ENCODE data around the gene LCN9. TPM values are rescaled to one million over a fixed set of nuclear protein-coding genes. Genes with fewer than 3 reads are reported as not detected.

Gene LCN9
- total and polyA plus RNA-seq, 5 donors from 2014 or later, result not detected

DNA sequence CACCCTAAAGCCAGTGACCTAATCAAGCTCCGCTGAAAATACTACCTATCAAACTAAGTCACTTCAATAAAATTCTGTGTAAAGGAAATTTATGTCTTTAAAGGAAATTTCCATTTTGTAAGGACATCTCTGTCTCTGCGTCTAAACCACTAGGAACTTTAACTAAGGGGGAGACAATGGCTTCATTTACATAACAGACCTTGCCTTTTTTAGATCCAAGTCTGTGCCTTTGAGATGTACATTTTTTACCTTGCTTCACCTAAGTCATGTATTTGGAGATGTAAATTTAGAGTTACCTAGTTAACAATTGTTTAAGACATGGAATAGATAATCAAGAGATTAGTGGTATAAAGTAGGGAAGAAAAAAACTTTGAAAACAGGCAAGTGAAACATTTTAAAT lies 13.6 kb upstream of the LCN9 start:
- no peaks in the 10 kb centered on the region for H3K4me1 Mint-ChIP-seq
- H3K27ac Mint-ChIP-seq, result no peak overlapping the region
- Histone ChIP-seq H3K4me1 (ENCODE audit: control insufficient read depth, insufficient read depth, low read length, poor library complexity, severe bottlenecking) (no peaks in the 10 kb centered on the region), H3K4me3 (ENCODE audit: low read depth, low read length) (no peak overlapping the region), H3K27ac (ENCODE audit: insufficient read depth, low read length, poor library complexity, severe bottlenecking) (no peak overlapping the region), H3K9me3 (ENCODE audit: control insufficient read depth in 2 of 2, low read length in 2 of 2) (peaks cover 29 to 38% of the 10 kb centered on the region in 2 experiments), H3K36me3 (ENCODE audit: control insufficient read depth, insufficient read depth, low read length) (no peaks in the 10 kb centered on the region), H3K27me3 (ENCODE audit: control insufficient read depth, insufficient read depth, low read length) (no peaks in the 10 kb centered on the region)
- no peak for ATAC-seq (ENCODE audit: low read depth in 2 of 2)
- no peak for DNase-seq
- peaks cover 0 to 47% (median 19%) of the 10 kb centered on the region in 7 donors for H3K9me3 Mint-ChIP-seq
- peaks cover 3% of the 10 kb centered on the region for H3K36me3 Mint-ChIP-seq
- no peak overlapping the region for H3K4me3 Mint-ChIP-seq
- no peaks in the 10 kb centered on the region for H3K27me3 Mint-ChIP-seq

DNA sequence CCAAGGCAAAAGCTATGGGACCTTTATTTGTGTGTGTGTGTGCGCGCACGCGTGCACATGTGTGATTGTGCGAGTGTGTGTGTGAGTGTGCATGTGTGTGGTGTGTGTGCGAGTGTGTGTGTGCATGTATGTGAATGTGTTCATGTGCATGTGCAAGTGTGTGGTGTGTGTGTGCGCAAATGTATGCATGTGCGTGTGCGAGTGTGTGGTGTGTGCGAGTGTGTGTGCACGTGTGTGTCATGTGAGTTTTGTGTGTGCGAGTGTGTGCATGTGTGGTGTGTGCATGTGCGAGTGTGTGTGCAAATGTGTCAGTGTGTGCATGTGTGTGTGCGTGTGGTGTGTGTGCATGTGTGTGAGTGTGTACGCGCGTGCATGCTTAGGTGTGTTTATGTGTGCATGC lies 12.7 kb upstream of the LCN9 start:
- peaks cover 0 to 38% (median 13%) of the 10 kb centered on the region in 7 donors for H3K9me3 Mint-ChIP-seq

DNA sequence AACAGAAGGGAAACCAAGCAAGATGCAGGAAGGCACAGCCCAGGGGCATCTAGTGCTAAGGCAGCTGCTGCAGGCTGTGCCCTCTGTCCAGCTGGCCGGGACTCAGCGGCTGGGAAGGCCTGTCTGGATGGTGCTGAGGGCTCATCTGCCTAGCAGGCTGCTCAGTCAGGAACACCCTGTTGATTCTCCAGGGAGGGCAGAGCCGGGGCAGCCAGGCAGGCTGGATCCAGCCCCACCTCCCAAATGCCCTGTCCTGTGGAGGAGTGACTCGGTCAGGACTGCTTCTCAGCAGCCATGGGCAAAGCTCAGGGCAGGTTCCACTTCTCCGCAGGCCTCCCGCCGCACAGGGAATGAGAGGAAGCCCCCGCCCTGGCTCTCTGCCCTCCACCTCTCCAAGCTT lies 7.8 kb upstream of the LCN9 start:
- Histone ChIP-seq H3K9me3 (ENCODE audit: control insufficient read depth in 2 of 2, low read length in 2 of 2) (peaks cover 0 to 1% of the 10 kb centered on the region in 2 experiments), H3K36me3 (ENCODE audit: control insufficient read depth, insufficient read depth, low read length) (no peaks in the 10 kb centered on the region), H3K27me3 (ENCODE audit: control insufficient read depth, insufficient read depth, low read length) (no peaks in the 10 kb centered on the region), H3K4me3 (ENCODE audit: low read depth, low read length) (no peak overlapping the region), H3K4me1 (ENCODE audit: control insufficient read depth, insufficient read depth, low read length, poor library complexity, severe bottlenecking) (no peaks in the 10 kb centered on the region), H3K27ac (ENCODE audit: insufficient read depth, low read length, poor library complexity, severe bottlenecking) (no peak overlapping the region)
- Mint-ChIP-seq H3K27me3 (no peaks in the 10 kb centered on the region), H3K27ac (no peak overlapping the region), H3K36me3 (no peaks in the 10 kb centered on the region), H3K9me3 (peaks cover 0 to 4% (median 2%) of the 10 kb centered on the region in 7 donors), H3K4me1 (no peaks in the 10 kb centered on the region), H3K4me3 (no peak overlapping the region)
- ATAC-seq (ENCODE audit: low read depth in 2 of 2) (no peak), DNase-seq (no peak)

More for the DNA sequence above, 12.7 kb upstream of the LCN9 start:
- H3K27me3 Mint-ChIP-seq, result no peaks in the 10 kb centered on the region
- no peak for ATAC-seq (ENCODE audit: low read depth in 2 of 2)
- Histone ChIP-seq H3K4me3 (ENCODE audit: low read depth, low read length) (no peak overlapping the region), H3K27ac (ENCODE audit: insufficient read depth, low read length, poor library complexity, severe bottlenecking) (no peak overlapping the region), H3K27me3 (ENCODE audit: control insufficient read depth, insufficient read depth, low read length) (no peaks in the 10 kb centered on the region), H3K36me3 (ENCODE audit: control insufficient read depth, insufficient read depth, low read length) (no peaks in the 10 kb centered on the region), H3K4me1 (ENCODE audit: control insufficient read depth, insufficient read depth, low read length, poor library complexity, severe bottlenecking) (no peaks in the 10 kb centered on the region), H3K9me3 (ENCODE audit: control insufficient read depth in 2 of 2, low read length in 2 of 2) (peaks cover 23 to 29% of the 10 kb centered on the region in 2 experiments)
- no peak for DNase-seq
- no peak overlapping the region for H3K4me3 Mint-ChIP-seq
- no peaks in the 10 kb centered on the region for H3K36me3 Mint-ChIP-seq
- H3K4me1 Mint-ChIP-seq, result no peaks in the 10 kb centered on the region
- H3K27ac Mint-ChIP-seq, result no peak overlapping the region

DNA sequence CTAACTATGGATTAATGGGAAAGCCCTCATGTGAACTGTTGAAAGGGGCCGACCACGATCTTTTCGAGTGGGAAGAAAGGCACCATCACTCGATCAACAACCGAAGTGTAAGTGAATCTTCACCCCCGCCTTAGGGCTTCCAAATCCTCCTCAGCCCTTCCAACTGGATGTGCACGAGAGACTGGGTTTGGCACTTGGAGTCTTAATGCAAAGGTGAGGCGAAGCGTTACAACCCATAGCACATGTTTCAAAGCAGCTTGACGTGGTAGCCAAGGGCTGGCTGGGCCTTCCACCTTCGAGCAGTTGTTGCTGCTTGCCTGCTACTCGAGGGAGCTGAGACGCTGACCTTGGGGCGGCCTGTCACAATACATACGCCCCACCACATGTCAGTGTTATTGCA lies 5.7 kb upstream of the LCN9 start:
- no peaks in the 10 kb centered on the region for H3K9me3 ChIP-seq (ENCODE audit: control insufficient read depth in 2 of 2, low read length in 2 of 2)
- H3K27ac ChIP-seq (ENCODE audit: insufficient read depth, low read length, poor library complexity, severe bottlenecking), result no peak overlapping the region
- H3K27ac Mint-ChIP-seq, result no peak overlapping the region
- H3K4me1 Mint-ChIP-seq, result no peaks in the 10 kb centered on the region
- H3K27me3 ChIP-seq (ENCODE audit: control insufficient read depth, insufficient read depth, low read length), result no peaks in the 10 kb centered on the region
- peaks cover 0 to 4% (median 0%) of the 10 kb centered on the region in 7 donors for H3K9me3 Mint-ChIP-seq
- no peak for DNase-seq
- ATAC-seq (ENCODE audit: low read depth in 2 of 2), result no peak
- no peak overlapping the region for H3K4me3 Mint-ChIP-seq
- no peaks in the 10 kb centered on the region for H3K36me3 ChIP-seq (ENCODE audit: control insufficient read depth, insufficient read depth, low read length)
- no peaks in the 10 kb centered on the region for H3K4me1 ChIP-seq (ENCODE audit: control insufficient read depth, insufficient read depth, low read length, poor library complexity, severe bottlenecking)
- H3K27me3 Mint-ChIP-seq, result no peaks in the 10 kb centered on the region
- H3K4me3 ChIP-seq (ENCODE audit: low read depth, low read length), result no peak overlapping the region
- no peaks in the 10 kb centered on the region for H3K36me3 Mint-ChIP-seq

DNA sequence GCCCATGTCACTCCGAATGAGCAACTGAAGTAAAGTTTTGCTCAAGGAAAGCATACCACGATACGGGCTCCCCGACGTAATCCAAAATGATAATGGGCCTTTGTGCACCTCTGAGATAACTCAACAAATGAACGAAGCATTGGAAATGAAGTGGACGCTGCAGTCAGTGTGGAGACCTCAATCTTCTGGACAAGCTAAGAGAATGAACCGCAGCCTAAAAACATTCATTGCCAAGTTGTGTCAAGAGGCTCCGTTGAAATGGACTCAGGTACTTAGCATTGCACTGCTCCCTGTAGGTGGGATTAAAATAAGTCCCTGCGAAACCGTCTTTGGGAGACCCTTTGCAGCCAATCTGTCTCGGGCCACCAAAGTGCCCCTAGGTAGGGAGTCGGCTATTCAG lies 3.9 kb upstream of the LCN9 start:
- no peak for DNase-seq
- Mint-ChIP-seq H3K36me3 (no peaks in the 10 kb centered on the region), H3K4me3 (no peak overlapping the region), H3K9me3 (peaks cover 0 to 4% (median 0%) of the 10 kb centered on the region in 7 donors), H3K27ac (no peak overlapping the region), H3K27me3 (no peaks in the 10 kb centered on the region), H3K4me1 (no peaks in the 10 kb centered on the region)
- Histone ChIP-seq H3K4me3 (ENCODE audit: low read depth, low read length) (no peak overlapping the region), H3K4me1 (ENCODE audit: control insufficient read depth, insufficient read depth, low read length, poor library complexity, severe bottlenecking) (no peaks in the 10 kb centered on the region), H3K9me3 (ENCODE audit: control insufficient read depth in 2 of 2, low read length in 2 of 2) (no peaks in the 10 kb centered on the region), H3K36me3 (ENCODE audit: control insufficient read depth, insufficient read depth, low read length) (no peaks in the 10 kb centered on the region), H3K27ac (ENCODE audit: insufficient read depth, low read length, poor library complexity, severe bottlenecking) (no peak overlapping the region), H3K27me3 (ENCODE audit: control insufficient read depth, insufficient read depth, low read length) (no peaks in the 10 kb centered on the region)
- no peak for ATAC-seq (ENCODE audit: low read depth in 2 of 2)

DNA sequence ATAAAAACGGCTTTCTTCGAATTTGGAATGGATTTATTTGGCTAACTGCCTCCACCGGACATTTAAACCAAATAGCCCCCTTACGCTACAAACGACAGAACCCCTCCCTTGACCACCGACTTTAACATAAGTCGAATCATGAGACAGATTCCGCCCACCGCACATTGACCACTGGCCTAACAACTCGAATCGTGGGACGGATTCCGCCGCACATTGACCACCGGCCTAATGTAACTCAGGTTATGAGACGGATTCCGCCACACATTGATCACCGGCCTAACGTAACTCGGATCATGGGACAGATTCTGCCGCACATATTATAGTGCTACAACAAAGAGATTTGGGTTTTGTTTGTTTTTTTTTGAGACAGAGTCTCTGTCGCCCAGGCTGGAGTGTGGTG lies 2.7 kb upstream of the LCN9 start:
- Histone ChIP-seq H3K27ac (ENCODE audit: insufficient read depth, low read length, poor library complexity, severe bottlenecking) (no peak overlapping the region), H3K9me3 (ENCODE audit: control insufficient read depth in 2 of 2, low read length in 2 of 2) (no peaks in the 10 kb centered on the region), H3K4me3 (ENCODE audit: low read depth, low read length) (no peak overlapping the region), H3K4me1 (ENCODE audit: control insufficient read depth, insufficient read depth, low read length, poor library complexity, severe bottlenecking) (no peaks in the 10 kb centered on the region), H3K36me3 (ENCODE audit: control insufficient read depth, insufficient read depth, low read length) (no peaks in the 10 kb centered on the region), H3K27me3 (ENCODE audit: control insufficient read depth, insufficient read depth, low read length) (no peaks in the 10 kb centered on the region)
- no peak for DNase-seq
- H3K27me3 Mint-ChIP-seq, result no peaks in the 10 kb centered on the region
- H3K36me3 Mint-ChIP-seq, result no peaks in the 10 kb centered on the region
- no peak overlapping the region for H3K4me3 Mint-ChIP-seq
- no peak overlapping the region for H3K27ac Mint-ChIP-seq
- ATAC-seq (ENCODE audit: low read depth in 2 of 2), result no peak
- H3K4me1 Mint-ChIP-seq, result no peaks in the 10 kb centered on the region
- H3K9me3 Mint-ChIP-seq, result peaks cover 0 to 4% (median 0%) of the 10 kb centered on the region in 7 donors

DNA sequence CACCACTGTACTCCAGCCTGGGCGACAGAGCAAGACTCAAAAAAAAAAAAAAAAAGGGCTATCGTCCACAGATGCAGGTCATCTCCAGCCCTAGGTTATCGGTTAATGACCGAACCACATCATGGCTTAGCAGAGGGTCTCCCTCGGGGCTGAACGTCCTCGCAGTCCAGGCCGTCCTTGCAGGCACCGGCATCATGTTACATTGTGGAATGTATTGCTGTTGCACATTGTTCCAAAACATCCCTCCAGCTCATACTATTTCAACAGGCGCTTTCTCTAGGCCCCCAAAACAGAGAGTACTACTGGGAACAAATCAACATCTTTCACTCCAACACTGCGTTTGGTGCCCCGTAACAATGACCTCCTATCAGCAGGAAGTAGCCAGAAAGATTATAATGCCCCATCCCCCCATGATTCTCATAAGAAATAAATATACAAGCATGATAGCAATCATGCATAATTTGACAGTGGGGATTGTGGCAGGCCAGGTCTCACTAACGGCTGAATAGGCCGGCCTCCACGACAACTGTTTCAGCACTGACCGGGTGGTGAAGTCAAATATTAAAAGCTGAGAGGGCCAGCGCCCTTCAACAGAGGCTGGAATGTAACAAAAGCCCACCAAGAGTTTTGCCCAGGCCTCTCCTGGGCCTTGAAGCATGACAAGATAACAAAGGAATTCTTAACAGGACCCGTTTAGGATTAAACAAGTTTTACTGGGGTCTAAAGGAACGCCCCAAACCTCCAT lies 1.1 kb upstream of the LCN9 start:
- DNase-seq (no peak), ATAC-seq (ENCODE audit: low read depth in 2 of 2) (no peak)
- Histone ChIP-seq H3K27me3 (ENCODE audit: control insufficient read depth, insufficient read depth, low read length) (no peaks in the 10 kb centered on the region), H3K4me3 (ENCODE audit: low read depth, low read length) (no peak overlapping the region), H3K4me1 (ENCODE audit: control insufficient read depth, insufficient read depth, low read length, poor library complexity, severe bottlenecking) (no peaks in the 10 kb centered on the region), H3K27ac (ENCODE audit: insufficient read depth, low read length, poor library complexity, severe bottlenecking) (no peak overlapping the region), H3K36me3 (ENCODE audit: control insufficient read depth, insufficient read depth, low read length) (no peaks in the 10 kb centered on the region), H3K9me3 (ENCODE audit: control insufficient read depth in 2 of 2, low read length in 2 of 2) (no peaks in the 10 kb centered on the region)
- Mint-ChIP-seq H3K4me3 (no peak overlapping the region), H3K4me1 (no peaks in the 10 kb centered on the region), H3K27me3 (no peaks in the 10 kb centered on the region), H3K9me3 (peaks cover 0 to 4% (median 0%) of the 10 kb centered on the region in 7 donors), H3K27ac (no peak overlapping the region), H3K36me3 (no peaks in the 10 kb centered on the region)

DNA sequence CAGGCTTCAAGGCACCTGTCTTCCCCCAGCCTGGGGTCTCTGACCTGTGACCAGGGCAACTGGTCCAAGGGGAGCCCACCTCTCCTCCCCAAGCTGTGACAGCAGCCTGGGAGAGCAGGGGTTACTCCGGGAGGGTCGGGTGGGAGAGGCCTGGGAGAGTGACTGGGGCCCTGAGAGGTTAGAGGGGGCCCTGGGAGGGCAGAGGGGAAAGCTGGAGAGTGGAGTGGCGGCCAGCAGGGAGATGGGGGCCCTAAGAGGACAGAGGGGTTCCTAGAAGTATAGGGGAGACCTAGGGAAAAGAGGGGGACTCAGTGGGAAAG lies 302 bp downstream of the LCN9 start:
- DNase-seq, result no peak
- ATAC-seq (ENCODE audit: low read depth in 2 of 2), result no peak
- H3K27ac ChIP-seq (ENCODE audit: insufficient read depth, low read length, poor library complexity, severe bottlenecking), result no peak overlapping the region
- peak overlapping the region in 1 of 3 donors; percentile 66 for H3K27ac Mint-ChIP-seq
- H3K36me3 ChIP-seq (ENCODE audit: control insufficient read depth, insufficient read depth, low read length), result no peaks in the 10 kb centered on the region
- H3K36me3 Mint-ChIP-seq, result no peaks in the 10 kb centered on the region
- H3K4me1 Mint-ChIP-seq, result no peaks in the 10 kb centered on the region
- no peaks in the 10 kb centered on the region for H3K27me3 Mint-ChIP-seq
- no peaks in the 10 kb centered on the region for H3K9me3 Mint-ChIP-seq
- no peaks in the 10 kb centered on the region for H3K27me3 ChIP-seq (ENCODE audit: control insufficient read depth, insufficient read depth, low read length)
- no peak overlapping the region for H3K4me3 Mint-ChIP-seq
- H3K4me3 ChIP-seq (ENCODE audit: low read depth, low read length), result no peak overlapping the region
- H3K4me1 ChIP-seq (ENCODE audit: control insufficient read depth, insufficient read depth, low read length, poor library complexity, severe bottlenecking), result no peaks in the 10 kb centered on the region
- no peaks in the 10 kb centered on the region for H3K9me3 ChIP-seq (ENCODE audit: control insufficient read depth in 2 of 2, low read length in 2 of 2)
